Erythroblast (primary cell): ENCODE measurements around the gene LRRC17.

ENCODE experiments used
- GATA1 ChIP-seq: IDR thresholded peaks from 2 replicates; pipeline ENCODE4 v1.6.1; 2011; ENCODE audit warnings: low read depth, mild to moderate bottlenecking, control low read depth, low read length, moderate library complexity
- POLR2A ChIP-seq: IDR thresholded peaks from 2 replicates; pipeline ENCODE4 v1.6.1; 2011; ENCODE audit warnings: mild to moderate bottlenecking, low read length

GRCh38 chr7:102992509-102992937, 79.7 kb downstream of the LRRC17 start:
- TF ChIP-seq POLR2A (no peak), GATA1 (no peak)
